GM20431 (cell line): ENCODE results near the gene USF1.
"Not testable (repeated sequence)": the region's sequence is repeated elsewhere in the genome, so short reads cannot be mapped to it uniquely, and the experiment has no call there.

Experiments used
- in situ Hi-C: fragments of 300-500 bp; cut with MseI, MboI; formaldehyde crosslinking; loops from one replicate; pipeline ENCODE4 v1.15.0; 2020; ENCODE audit warnings: low sequenced_read_pairs; ENCODE audit not compliant: unreplicated experiment

Gene USF1

DNA sequence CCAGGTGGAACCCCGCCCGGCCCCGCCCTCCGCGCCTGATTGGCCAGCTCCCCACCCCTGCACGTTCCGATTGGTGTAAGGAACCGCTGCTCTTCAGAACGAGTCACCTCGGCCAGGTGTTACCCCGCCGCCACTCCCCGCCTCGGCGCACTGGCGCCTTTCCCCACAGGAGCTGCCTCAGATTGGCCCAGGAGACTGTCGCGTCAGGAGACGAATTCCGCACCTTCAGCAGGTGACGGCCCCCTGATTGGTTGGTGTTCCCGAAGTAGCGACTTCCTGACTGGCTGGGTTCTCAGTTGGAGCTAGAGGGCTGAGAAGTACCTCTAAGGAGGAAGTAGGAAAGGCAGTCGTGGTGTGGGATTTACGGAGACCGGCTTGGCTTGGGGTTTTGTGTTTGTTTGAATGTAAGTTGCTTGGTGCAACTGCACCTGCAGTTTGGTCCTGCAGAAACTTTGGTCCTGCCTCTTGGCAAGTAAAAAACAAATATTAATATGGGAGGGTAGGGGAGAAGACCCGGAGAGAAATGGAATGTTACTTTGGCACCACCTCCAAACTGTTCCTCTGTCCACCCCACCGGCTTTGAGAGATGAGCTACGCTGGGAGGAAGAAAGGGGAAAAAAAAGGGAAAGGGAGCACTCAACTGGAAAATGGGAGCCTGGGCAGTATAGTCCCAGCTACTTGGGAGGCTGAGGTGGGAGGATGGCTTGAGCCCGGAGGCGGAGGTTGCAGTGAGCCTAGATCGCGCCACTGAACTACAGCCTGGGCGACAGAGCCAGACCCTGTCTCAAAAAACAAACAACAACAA lies 24.4 kb downstream of the USF1 start:
- in situ Hi-C loops: no loop called here

DNA sequence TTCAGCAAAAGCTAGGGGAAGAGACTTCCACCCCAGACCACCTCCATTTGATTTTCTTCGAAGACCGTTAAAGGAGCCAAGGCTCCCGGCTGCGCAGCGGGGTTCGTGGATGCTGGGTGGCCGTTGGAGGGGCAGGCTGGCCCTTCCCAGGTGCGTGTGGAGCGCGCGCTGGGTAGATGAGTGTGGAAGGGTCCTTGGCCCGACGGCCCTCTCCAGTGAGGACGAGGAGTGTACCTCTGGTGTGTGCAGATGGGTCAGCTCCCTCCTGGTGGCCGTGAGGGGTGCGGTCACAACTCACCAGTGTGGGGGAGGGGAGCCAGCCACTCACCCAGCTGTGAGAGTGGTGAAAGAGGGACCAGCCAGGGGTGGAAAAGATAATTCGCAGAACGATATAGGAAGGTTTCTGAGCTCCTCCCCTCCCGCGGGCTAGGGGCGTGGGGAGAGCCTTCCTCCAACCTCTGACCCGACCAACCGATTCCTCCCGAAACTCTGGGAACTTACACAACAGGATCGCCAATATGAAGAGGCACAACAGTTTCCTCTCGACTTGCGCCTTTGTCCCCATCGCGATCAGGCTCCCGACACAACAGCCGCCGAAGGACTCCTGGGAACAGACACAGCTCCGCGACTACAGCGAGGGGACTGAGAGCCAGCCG lies 25.1 kb downstream of the USF1 start, which contains the start of gene F11R:
Gene F11R, minus strand, starts transcription at position 644 of the 656 bp plus-strand sequence. Its CDS starts 79 bp downstream, at position 565.
- in situ Hi-C loops: no loop called here

DNA sequence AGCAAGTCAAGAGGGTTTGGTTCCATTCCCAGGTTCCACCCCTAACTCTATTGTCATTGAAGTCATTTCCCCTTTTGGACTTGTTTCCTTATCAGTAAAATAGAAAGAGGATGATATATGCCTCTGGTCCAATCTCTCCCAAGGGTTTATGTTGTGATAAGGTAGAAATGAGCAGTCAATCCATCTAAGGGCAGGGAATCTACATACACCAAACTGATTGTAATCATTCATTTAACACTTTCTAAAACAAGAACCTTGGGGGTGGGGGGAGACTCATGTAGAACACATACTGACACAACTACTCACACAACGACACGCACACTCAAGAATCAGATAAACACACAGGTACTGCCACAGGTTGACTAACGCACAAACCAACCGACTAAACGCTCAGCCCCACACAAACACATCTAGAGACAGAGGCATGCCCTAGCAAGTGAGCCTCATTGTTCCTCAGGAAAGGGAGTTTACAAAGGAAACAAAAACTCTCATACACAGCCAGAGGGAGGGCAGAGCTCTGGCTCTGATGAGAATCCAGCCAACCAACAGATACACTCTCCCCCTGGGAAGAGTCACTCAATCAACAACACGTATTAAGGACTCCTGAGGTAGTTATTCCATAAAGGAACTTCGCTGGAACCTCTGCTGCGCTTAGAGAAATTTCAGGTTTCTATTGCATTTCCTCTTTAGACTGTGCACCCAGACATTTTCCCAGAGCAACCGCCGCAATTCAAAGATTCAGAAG lies 25.9 kb downstream of the USF1 start:
- in situ Hi-C loops: no loop called here

DNA sequence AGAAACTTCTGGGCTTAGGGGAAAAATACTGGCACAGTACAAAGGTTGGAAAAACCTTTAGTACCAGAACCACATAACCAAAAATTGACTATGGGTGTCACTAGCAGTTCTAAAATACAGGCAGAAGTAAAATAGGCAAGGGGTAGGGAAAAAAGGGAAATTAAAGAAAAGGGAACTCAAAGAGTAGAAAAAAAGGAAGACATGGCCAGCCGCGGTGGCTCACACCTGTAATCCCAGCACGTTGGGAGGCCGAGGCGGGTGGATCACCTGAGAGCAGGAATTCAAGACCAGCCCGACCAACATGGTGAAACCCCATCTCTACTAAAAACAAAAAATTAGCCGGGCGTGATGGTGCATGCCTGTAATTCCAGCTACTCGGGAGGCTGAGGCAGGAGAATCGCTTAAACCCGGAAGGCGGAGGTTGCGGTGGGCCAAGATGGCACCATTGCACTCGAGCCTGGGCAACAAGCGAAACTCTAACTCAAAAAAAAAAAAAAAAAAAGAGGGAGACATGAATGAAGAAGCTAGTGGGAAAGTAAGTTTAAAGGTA lies 26.6 kb downstream of the USF1 start:
- in situ Hi-C loops: not testable (repeated sequence)

DNA sequence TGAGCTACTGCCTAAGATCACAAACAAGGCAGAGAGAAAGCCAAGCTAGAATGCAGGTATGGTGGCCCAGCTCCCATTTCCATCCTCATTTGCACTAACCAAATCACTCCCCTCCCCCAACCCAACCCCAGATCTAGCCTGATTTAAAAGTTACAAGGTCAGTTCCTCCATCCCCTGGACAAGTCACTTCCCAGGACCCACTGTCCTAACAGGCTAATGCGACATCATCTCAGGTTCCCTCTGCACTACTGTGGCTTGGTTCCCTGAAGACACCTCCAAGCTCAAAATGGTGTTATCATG lies 27.2 kb downstream of the USF1 start:
- in situ Hi-C loops: no loop called here

DNA sequence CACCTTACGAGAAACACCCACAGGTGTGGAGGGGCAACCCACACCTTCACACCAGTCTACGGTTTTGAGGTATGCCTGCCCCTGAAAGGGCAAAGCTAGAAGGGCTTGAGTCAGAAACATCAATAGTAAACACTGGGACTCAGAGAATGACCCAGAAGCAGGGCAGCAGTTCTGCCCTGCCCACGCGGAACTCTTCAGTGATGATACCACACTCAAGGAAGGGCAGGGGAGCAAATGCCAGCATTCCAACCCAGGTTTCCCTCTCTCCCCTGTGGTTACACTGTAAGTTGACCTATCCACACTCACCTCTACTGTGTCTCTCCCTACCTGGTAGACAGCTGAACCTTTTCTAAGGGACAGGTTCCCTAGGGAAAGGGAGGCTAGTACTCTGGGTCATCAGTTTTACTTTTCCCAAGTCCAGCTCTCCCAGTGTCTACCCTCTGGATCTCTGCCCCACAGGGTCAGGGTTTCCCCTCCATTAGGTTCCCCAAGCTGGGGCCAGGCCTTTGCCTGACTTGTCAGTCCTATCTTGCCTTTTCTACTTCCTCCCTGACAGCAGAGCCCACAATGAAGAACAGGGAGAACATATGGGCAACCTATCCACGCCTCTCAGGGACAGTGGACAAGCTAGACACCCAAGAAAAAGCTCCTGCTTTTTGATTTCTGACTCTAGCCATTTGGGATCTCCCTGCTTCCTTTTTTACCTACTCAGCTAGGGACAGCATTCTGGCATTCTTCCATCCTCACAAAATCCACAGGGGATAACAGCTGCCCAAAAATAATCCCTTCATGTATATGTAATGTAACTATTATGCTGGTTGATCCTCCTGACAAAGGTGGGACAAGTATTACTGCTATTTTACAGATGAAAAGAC lies 27.8 kb downstream of the USF1 start:
- in situ Hi-C loops: no loop called here

DNA sequence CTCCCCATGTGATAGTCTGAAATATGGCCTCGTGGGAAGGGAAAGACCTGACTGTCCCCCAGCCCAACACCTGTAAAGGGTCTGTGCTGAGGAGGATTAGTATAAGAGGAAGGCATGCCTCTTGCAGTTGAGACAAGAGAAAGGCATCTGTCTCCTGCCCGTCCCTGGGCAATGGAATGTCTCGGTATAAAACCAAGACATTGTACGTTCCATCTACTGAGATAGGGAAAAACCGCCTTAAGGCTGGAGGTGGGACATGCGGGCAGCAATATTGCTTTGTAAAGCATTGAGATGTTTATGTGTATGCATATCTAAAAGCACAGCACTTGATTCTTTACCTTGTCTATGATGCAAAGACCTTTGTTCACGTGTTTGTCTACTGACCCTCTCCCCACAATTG lies 28.6 kb downstream of the USF1 start:
- in situ Hi-C loops: not testable (repeated sequence)

DNA sequence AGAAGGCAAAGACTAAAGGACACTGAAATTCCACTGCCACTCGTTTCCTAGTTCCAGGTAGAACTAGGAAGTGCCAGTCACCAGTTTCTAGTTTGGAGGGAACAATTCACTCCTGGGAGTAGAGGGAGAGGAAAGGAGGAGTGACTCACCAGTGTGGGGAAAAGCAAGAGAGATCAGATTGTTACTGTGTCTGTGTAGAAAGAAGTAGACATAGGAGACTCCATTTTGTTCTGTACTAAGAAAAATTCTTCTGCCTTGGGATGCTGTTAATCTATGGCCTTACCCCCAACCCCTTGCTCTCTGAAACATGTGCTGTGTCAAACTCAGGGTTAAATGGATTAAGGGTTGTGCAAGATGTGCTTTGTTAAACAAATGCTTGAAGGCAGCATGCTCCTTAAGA lies 29.1 kb downstream of the USF1 start:
- in situ Hi-C loops: not testable (repeated sequence)

DNA sequence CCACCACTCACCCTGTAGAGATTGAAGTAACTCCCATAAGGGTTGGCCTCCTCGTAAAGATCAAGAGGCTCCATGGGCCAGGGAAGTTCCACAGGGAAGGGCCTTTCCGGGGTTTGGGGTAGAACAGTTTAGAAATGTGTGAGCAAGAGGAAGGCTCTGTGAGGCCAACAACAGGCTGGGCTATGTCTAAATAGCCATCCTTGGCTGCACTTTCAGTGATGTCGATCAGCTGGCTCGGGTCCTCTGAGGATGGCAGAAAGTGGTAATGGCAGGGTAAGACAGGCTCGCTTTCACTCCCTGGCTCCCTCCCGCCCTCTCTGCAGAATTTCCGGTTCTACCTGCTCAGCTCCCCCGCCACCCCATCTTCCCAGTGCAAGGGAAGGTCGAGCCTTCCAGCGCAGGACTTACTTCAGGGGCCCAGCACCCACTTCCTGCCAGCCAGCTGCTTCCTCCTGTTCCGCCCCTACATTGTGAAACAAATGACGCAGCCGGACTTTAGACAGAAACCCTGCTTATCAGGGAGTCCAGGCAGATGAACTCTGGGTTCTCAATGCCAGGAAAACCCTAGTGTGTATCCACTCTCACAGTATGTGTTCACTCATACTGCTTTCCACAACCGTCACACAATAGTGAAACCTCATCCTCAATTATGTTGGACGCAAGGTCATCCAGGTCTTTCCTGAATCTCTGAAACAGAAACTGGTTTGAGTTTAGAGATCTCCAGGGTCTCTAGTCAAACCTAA lies 32.1 kb downstream of the USF1 start:
- in situ Hi-C loops: no loop called here

DNA sequence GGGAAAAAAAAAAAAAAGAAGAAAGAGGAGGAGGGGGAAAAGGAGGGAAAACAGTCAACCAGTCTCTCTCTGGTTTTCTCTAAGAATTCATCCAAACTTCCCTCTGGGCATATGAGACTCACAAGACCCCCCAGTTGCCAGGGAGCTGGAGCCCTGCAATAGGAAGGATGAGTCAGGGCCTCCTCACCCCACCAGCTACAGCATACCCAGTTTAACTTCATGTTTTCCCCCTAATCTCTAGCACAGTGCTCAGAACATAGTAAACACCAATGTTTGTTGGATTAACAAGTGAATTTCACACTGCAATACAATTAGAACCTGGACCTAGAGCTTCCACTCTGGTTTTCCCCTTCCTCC lies 32.7 kb downstream of the USF1 start:
- in situ Hi-C loops: no loop called here

DNA sequence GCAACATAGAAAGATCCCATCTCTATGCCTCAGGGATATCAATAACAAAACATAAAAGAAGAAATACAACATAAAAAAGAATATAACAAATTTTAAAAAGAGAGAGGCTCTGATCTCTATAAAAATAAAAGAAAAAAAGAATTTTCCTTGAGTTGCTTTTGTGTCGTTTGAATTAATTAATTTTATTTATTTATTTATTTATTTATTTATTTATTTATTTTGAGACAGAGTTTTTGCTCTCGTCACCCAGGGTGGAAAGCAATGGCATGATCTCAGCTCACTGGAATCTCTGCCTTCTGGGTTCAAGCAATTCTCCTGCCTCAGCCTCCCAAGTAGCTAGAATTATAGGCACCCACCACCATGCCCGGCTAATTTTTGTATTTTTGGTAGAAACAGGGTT lies 33.4 kb downstream of the USF1 start:
- in situ Hi-C loops: no loop called here

DNA sequence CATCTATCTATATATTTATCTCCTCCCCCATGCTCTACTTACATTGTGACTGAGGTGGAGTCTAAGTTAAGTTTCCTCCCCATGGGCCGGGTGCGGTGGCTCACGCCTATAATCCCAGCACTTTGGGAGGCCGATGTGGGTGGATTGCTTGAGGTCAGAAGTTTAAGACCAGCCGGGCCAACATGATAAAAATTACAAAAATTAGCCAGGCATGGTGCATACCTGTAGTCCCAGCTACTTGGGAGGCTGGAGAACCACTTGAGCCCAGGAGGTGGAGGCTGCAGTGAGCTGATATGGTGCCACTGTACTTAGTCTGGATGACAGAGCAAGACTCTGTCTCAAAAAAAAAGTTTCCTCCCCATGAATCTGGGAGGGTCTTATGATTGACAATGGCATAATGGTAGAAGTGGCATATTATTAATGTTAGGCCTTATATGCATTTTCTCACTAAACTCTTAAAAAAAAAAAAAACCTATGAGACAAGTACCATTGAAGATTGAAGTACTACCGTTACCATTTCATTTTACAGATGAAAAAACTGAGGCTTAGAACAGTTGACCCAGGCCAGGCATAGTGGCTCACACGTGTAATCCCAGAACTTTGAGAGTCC lies 36.1 kb downstream of the USF1 start:
- in situ Hi-C loops: no loop called here

DNA sequence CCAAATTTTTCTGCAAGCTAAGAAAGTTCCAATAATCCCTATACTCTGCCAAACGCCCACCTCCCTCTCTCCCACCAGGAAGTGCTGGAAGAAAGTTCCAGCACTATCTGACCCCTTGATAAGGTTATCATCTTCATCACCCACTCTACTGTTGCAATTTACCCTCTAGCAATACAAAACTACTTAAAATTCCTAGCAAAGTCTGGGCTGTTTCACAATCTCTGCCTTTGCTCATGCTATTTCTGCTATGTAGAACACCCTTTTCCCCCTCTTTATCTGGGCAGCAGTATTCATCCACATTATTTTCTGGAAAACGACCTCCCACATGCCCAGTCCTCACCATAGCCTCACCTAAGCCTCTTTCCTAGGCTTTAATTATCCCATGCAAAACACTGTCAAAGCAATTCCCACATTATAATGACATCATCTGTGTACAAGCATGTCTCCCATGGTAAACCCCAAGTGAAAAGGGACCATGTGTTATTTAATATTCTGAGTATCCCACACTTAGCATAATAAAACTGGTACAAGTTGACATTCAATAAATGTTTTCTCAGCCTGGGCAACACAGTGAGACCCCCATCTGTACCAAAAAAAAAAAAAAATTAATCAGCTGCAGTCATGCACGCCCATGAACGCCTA lies 36.8 kb downstream of the USF1 start:
- in situ Hi-C loops: no loop called here

DNA sequence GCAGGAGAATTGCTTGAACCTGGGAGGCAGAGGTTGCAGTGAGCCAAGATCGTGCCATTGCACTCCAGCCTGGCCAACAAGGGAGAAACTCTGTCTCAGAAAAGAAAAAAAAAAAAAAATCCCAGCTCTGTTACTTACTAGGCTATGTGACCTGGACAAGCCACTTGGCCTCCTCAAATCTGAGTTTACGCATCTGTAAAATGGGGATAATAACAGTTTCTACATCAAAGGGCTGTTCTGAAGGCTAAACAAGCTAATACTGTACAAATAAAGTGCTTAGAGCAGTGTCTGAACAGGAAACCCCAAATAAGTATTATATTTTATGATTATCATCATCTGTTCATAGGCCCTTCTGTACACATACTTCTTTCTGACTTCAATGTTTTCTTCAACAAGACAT lies 38.4 kb downstream of the USF1 start:
- in situ Hi-C loops: no loop called here

DNA sequence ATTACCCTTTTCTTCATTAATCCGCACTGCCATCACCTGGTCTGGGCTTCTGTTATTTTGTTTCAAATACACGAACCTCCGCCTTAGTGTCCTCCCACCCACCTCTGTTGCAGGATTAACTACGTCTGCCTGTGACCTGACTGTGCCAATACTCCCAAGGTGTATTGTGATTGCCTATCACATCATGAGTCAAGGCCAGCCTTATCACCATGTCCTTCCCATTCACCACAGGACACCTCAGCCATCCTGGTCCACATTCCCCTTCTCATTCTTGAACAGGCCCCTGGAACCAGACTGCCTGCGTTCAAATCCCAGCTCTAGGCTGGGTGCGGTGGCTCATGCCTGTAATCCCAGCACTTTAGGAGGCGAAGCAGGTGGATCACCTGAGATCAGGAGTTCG lies 39.2 kb downstream of the USF1 start:
- in situ Hi-C loops: no loop called here

DNA sequence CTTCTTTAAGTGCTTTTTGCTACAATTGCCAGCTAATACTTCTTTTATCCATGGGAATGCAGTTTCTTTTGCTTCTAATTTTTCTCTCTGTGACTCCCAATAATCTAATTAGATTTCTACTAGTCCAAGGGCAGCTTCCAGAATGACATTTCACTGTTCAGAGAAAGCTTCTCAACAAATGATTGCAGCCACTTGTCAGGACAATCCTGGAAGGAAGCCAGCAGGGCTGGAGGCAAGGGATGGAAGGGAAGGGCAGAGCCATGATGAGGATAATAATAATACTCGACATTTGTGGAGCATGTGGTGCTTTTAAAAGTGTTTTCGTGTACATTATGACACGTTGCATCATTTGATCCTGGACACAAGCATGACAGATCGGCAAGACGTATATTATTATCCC lies 44.3 kb downstream of the USF1 start:
- in situ Hi-C loops: no loop called here

DNA sequence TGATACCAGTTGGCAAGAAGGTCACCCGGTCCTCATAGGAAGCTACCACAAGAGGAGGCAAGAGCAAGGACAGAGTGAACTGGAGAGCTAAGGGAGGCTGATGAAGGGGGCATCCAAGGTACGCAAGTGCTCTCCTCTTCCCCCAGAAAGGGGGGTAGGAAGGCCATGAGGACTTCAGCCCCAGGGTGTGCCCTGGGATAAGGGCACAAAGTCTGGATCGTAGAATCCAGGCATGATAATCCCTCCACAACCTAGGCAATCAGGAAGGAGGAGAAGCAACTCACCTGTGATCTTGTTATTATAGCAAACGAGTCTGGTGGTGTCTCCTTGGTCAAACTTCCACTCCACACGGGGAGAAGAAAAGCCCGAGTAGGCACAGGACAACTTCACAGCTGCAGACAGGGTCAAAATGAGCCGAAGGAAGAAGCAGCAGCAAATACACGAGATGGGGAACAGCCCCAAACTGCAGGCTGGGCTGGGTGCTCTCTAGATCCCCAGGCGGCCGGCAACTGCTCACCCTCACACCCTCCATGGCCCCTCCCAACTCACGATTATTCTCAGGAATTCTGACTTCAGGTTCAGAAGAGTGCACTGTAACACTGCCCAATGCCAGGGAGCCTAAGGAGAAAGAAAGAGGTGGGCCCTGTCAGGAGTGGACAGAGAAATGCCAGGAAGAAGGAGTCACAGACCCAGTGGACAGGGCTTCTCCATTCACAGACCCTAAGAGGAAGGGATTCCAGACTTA lies 44.9 kb downstream of the USF1 start:
- in situ Hi-C loops: no loop called here

DNA sequence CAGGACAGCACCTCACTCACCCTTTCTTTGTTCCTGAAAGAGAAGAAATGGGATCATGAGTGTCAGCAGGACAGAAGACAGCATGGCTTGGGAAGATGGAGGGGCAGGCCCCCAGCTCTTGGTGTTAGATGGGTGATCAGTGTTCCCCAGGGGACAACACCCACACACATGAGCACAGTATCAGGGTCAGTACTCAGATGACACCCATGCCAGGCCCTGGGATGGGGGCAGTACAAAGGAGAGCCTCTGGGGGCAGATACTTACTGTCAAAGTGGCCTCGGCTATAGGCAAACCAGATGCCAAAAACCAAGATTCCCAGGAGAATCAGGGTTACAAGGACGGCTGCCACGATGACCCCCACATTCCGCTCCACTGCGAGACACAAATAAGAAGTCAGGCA lies 46.4 kb downstream of the USF1 start:
- in situ Hi-C loops: no loop called here
